DND-41 (cell line): ENCODE data around the gene CEP104.

ENCODE experiments used
- ATAC-seq: fragments of 200-7000 bp; cut with Tn5 transposase; 3 replicates; pipeline ENCODE4 v1.9.1; 2021; ENCODE audit warnings: low read depth; ENCODE audit not compliant: insufficient read depth
- DNase-seq: peaks from one replicate; pipeline ENCODE4 v3.0.0-alpha.2; 2020
- H2AFZ ChIP-seq: 2 replicates; pipeline ENCODE4 v1.6.0; 2012; ENCODE audit warnings: low read depth, low read length
- H3K27ac ChIP-seq: 2 replicates; pipeline ENCODE4 v1.5.1; 2012; ENCODE audit warnings: low read length, inconsistent platforms
- H3K27me3 ChIP-seq: fragments of 200-600 bp; sonication (generic); 2 replicates; pipeline ENCODE4 v1.6.0; 2012; ENCODE audit warnings: low read length, mild to moderate bottlenecking, inconsistent platforms; ENCODE audit not compliant: insufficient read depth, poor library complexity
- H3K36me3 ChIP-seq: 2 replicates; pipeline ENCODE4 v1.5.1; 2012; ENCODE audit warnings: low read length, inconsistent platforms; ENCODE audit not compliant: insufficient read depth
- H3K4me1 ChIP-seq: 2 replicates; pipeline ENCODE4 v1.5.1; 2012; ENCODE audit warnings: mild to moderate bottlenecking, low read length; ENCODE audit not compliant: insufficient read depth
- H3K4me2 ChIP-seq: 2 replicates; pipeline ENCODE4 v1.6.0; 2012; ENCODE audit warnings: mild to moderate bottlenecking, moderate library complexity, low read length, inconsistent platforms; ENCODE audit not compliant: insufficient read depth
- H3K4me3 ChIP-seq, 2 experiments: fragments of 200-600 bp in 1 of 2; shearing (Covaris generic) in 1 of 2; 2 replicates each; pipeline ENCODE4 v1.5.1; 2012 to 2016; ENCODE audit warnings: inconsistent platforms in 2 of 2, low read length in 2 of 2, mild to moderate bottlenecking in 2 of 2, low read depth in 1 of 2, moderate library complexity in 1 of 2
- H3K79me2 ChIP-seq: 2 replicates; pipeline ENCODE4 v1.6.0; 2012; ENCODE audit warnings: low read length, inconsistent platforms; ENCODE audit not compliant: insufficient read depth
- H3K9ac ChIP-seq: 2 replicates; pipeline ENCODE4 v1.6.0; 2012; ENCODE audit warnings: low read depth, mild to moderate bottlenecking, inconsistent platforms, low read length, moderate library complexity
- H3K9me3 ChIP-seq: 2 replicates; pipeline ENCODE4 v1.5.1; 2012; ENCODE audit warnings: low read length, moderate library complexity, mild to moderate bottlenecking, inconsistent platforms; ENCODE audit not compliant: insufficient read depth, severe bottlenecking
- H4K20me1 ChIP-seq: 2 replicates; pipeline ENCODE4 v1.6.0; 2012; ENCODE audit warnings: low read length; ENCODE audit not compliant: insufficient read depth
- EZH2 ChIP-seq: IDR thresholded peaks from 3 replicates; pipeline ENCODE4 v1.6.1; 2012; ENCODE audit warnings: borderline replicate concordance, low read depth, mild to moderate bottlenecking, moderate library complexity, low read length, inconsistent platforms; ENCODE audit not compliant: severe bottlenecking
- TF ChIP-seq, protein P1 (sequence below): IDR thresholded peaks from 2 replicates; pipeline ENCODE4 v1.5.1; 2012; ENCODE audit warnings: borderline replicate concordance, low read length, moderate library complexity, mild to moderate bottlenecking; ENCODE audit not compliant: poor library complexity, severe bottlenecking; ENCODE audit errors: extremely low read depth

CEP104 gene

GRCh38 chr1:3787745-3788605 is 69.0 kb downstream of the CEP104 start:
- Histone ChIP-seq H3K79me2 (peaks cover 52% of the 10 kb centered on the region), H3K9ac (no peak overlapping the region), H3K27ac (no peak overlapping the region), H3K4me1 (0 out of 2 replicates have a peak, but pooled peaks cover 4% of the 10 kb centered on the region), H2AFZ (no peak overlapping the region), H4K20me1 (peaks cover 60% of the 10 kb centered on the region), H3K27me3 (no peaks in the 10 kb centered on the region), H3K4me3 (no peak overlapping the region), H3K4me2 (no peak overlapping the region), H3K9me3 (no peaks in the 10 kb centered on the region), H3K36me3 (peaks cover 84% of the 10 kb centered on the region)
- no peak for DNase-seq
- TF ChIP-seq, protein P1, sequence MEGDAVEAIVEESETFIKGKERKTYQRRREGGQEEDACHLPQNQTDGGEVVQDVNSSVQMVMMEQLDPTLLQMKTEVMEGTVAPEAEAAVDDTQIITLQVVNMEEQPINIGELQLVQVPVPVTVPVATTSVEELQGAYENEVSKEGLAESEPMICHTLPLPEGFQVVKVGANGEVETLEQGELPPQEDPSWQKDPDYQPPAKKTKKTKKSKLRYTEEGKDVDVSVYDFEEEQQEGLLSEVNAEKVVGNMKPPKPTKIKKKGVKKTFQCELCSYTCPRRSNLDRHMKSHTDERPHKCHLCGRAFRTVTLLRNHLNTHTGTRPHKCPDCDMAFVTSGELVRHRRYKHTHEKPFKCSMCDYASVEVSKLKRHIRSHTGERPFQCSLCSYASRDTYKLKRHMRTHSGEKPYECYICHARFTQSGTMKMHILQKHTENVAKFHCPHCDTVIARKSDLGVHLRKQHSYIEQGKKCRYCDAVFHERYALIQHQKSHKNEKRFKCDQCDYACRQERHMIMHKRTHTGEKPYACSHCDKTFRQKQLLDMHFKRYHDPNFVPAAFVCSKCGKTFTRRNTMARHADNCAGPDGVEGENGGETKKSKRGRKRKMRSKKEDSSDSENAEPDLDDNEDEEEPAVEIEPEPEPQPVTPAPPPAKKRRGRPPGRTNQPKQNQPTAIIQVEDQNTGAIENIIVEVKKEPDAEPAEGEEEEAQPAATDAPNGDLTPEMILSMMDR = no peak
- TF ChIP-seq EZH2 = no peak
- ATAC-seq = no peak

GRCh38 chr1:3787349-3787715 is 69.7 kb downstream of the CEP104 start:
- peaks cover 54% of the 10 kb centered on the region for H4K20me1 ChIP-seq
- peaks cover 46% of the 10 kb centered on the region for H3K79me2 ChIP-seq
- ATAC-seq = no peak
- no peak overlapping the region for H3K27ac ChIP-seq
- no peaks in the 10 kb centered on the region for H3K9me3 ChIP-seq
- no peaks in the 10 kb centered on the region for H3K27me3 ChIP-seq
- H2AFZ ChIP-seq = no peak overlapping the region
- no peak overlapping the region for H3K9ac ChIP-seq
- H3K4me2 ChIP-seq = no peak overlapping the region
- no peak for TF ChIP-seq EZH2
- TF ChIP-seq, protein P1 = no peak
- H3K36me3 ChIP-seq = peaks cover 87% of the 10 kb centered on the region
- no peak overlapping the region for H3K4me3 ChIP-seq
- no peak for DNase-seq
- H3K4me1 ChIP-seq = no peaks in the 10 kb centered on the region

DNA sequence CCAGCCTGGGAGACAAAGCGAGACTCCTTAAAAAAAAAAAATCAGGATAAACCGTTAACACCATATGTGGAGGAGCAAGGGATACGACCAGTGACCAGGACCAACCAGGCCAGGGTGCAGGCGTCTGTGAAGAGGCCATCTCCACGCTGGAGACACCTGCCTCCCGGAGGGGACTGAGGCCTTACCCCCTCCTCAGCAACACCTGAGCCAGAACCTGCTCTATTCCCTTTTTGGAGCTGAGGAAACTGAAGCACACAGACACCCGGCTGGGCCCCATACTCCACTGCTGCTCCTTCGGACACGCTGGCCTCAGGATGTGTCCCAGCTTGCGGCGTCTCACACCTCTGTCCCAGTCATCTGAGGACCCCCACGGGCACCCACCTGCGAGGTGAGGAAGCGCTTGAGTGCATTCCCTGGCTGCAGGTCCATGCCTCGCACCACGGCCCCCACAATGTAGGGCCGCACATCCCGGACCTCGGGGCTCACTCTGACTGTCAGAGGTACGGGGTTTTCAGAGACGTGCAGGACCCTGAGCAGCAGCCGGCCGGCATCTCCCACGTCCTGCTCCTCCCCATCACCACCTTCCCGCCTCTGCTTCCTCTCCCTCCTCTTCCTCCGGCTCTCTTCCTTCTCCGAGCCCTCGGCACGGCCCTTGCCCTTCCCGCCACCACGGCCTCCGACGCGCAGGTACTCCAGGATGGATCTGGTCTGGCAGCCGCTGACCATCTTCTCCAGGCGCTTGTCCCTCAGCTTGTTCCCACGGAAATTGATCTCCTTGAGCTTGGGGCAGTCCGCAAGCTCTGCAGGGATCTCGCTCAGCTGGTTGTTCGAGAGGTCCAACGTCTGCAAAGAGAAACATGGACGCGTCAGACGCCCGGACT is 70.3 kb downstream of the CEP104 start:
- no peak overlapping the region for H3K4me2 ChIP-seq
- no peak for TF ChIP-seq EZH2
- TF ChIP-seq, protein P1 = no peak
- no peak overlapping the region for H3K27ac ChIP-seq
- DNase-seq = no peak
- no peaks in the 10 kb centered on the region for H3K27me3 ChIP-seq
- H3K79me2 ChIP-seq = peaks cover 40% of the 10 kb centered on the region
- no peaks in the 10 kb centered on the region for H3K4me1 ChIP-seq
- no peaks in the 10 kb centered on the region for H3K9me3 ChIP-seq
- peaks cover 49% of the 10 kb centered on the region for H4K20me1 ChIP-seq
- no peak for ATAC-seq
- no peak overlapping the region for H3K9ac ChIP-seq
- H3K4me3 ChIP-seq = no peak overlapping the region
- peaks cover 88% of the 10 kb centered on the region for H3K36me3 ChIP-seq
- no peak overlapping the region for H2AFZ ChIP-seq
